Neuronal stem cell (in vitro differentiated cells): Measurements from ENCODE around the gene METTL2B. TPM values are rescaled to one million over a fixed set of nuclear protein-coding genes. Genes with fewer than 3 reads are reported as not detected.
"Not testable (repeated sequence)": the region's sequence is repeated elsewhere in the genome, so short reads cannot be mapped to it uniquely, and the experiment has no call there.

Source experiments
- DNase-seq: peaks from one replicate; pipeline ENCODE4 v3.0.0-alpha.2; 2013; ENCODE audit warnings: low spot score
- H2AFZ ChIP-seq: one replicate; pipeline ENCODE4 v1.6.1; 2013; ENCODE audit warnings: mild to moderate bottlenecking, low read length, inconsistent platforms
- H2AK5ac ChIP-seq: 2 replicates; pipeline ENCODE4 v1.6.1; 2013; ENCODE audit warnings: low read depth, mild to moderate bottlenecking, inconsistent platforms, low read length, moderate library complexity, mixed read lengths
- H2BK120ac ChIP-seq: 2 replicates; pipeline ENCODE4 v1.6.1; 2013; ENCODE audit warnings: low read depth, mild to moderate bottlenecking, inconsistent platforms, low read length, moderate library complexity, mixed read lengths
- H2BK12ac ChIP-seq: one replicate; pipeline ENCODE4 v1.6.1; 2013; ENCODE audit warnings: low read length, inconsistent platforms
- H2BK15ac ChIP-seq: 2 replicates; pipeline ENCODE4 v1.6.1; 2013; ENCODE audit warnings: mild to moderate bottlenecking, low read length, inconsistent platforms, mixed read lengths
- H2BK5ac ChIP-seq: one replicate; pipeline ENCODE4 v1.6.1; 2013; ENCODE audit warnings: inconsistent platforms, mild to moderate bottlenecking, low read length, moderate library complexity
- H3K14ac ChIP-seq: one replicate; pipeline ENCODE4 v1.6.1; 2013; ENCODE audit warnings: low read length, inconsistent platforms
- H3K18ac ChIP-seq: 2 replicates; pipeline ENCODE4 v1.6.1; 2013; ENCODE audit warnings: low read length, inconsistent platforms
- H3K23ac ChIP-seq: 2 replicates; pipeline ENCODE4 v1.6.1; 2013; ENCODE audit warnings: low read depth, mild to moderate bottlenecking, mixed read lengths, low read length, inconsistent platforms; ENCODE audit not compliant: poor library complexity
- H3K27ac ChIP-seq: replicated peaks from 3 replicates; pipeline ENCODE4 v1.5.1; 2013; ENCODE audit warnings: low read length, inconsistent platforms
- H3K27me3 ChIP-seq, 3 experiments: 2 replicates each; pipeline ENCODE4 v1.6.1; 2013; ENCODE audit warnings: low read length in 3 of 3, mild to moderate bottlenecking in 2 of 3, inconsistent platforms in 1 of 3, low read depth in 1 of 3, mixed read lengths in 1 of 3, moderate library complexity in 1 of 3; ENCODE audit not compliant: control insufficient read depth in 3 of 3, insufficient read depth in 3 of 3
- H3K36me3 ChIP-seq, 2 donors: replicated peaks in 1 of 2; 2 replicates each; pipeline ENCODE4 v1.6.1; 2013; ENCODE audit warnings: low read length in 2 of 2; ENCODE audit not compliant: control insufficient read depth in 2 of 2, insufficient read depth in 2 of 2
- H3K4ac ChIP-seq: 2 replicates; pipeline ENCODE4 v1.6.1; 2013; ENCODE audit warnings: inconsistent platforms, mild to moderate bottlenecking, low read length, moderate library complexity
- H3K4me1 ChIP-seq, 2 donors: 1 replicate in 1 of 2; 2 replicates in 1 of 2; pipeline ENCODE4 v1.6.1; 2013; ENCODE audit warnings: low read length in 2 of 2, low read depth in 1 of 2; ENCODE audit not compliant: control insufficient read depth in 2 of 2, insufficient read depth in 1 of 2
- H3K4me2 ChIP-seq: one replicate; pipeline ENCODE4 v1.6.1; 2013; ENCODE audit warnings: mild to moderate bottlenecking, low read length, inconsistent platforms; ENCODE audit not compliant: insufficient read depth, poor library complexity, severe bottlenecking
- H3K4me3 ChIP-seq, 2 donors: 2 replicates each; pipeline ENCODE4 v1.5.1; 2013; ENCODE audit warnings: low read length in 2 of 2, mild to moderate bottlenecking in 2 of 2, inconsistent platforms in 1 of 2, moderate library complexity in 1 of 2
- H3K79me1 ChIP-seq: one replicate; pipeline ENCODE4 v1.6.1; 2013; ENCODE audit warnings: low read depth, mild to moderate bottlenecking, inconsistent platforms, low read length, moderate library complexity
- H3K9ac ChIP-seq: one replicate; pipeline ENCODE4 v1.6.1; 2013; ENCODE audit warnings: mild to moderate bottlenecking, low read depth, low read length, inconsistent platforms; ENCODE audit not compliant: poor library complexity
- H3K9me3 ChIP-seq, 2 donors: replicated peaks in 1 of 2; 2 replicates each; pipeline versions ENCODE3 to v1.6.1; 2013; ENCODE audit warnings: low read length in 2 of 2, mild to moderate bottlenecking in 2 of 2, inconsistent platforms in 1 of 2, low read depth in 1 of 2, mixed read lengths in 1 of 2, moderate library complexity in 1 of 2; ENCODE audit not compliant: control insufficient read depth in 2 of 2, insufficient read depth in 1 of 2
- H4K8ac ChIP-seq: one replicate; pipeline ENCODE4 v1.6.1; 2013; ENCODE audit warnings: low read depth, mild to moderate bottlenecking, inconsistent platforms, low read length, moderate library complexity
- H4K91ac ChIP-seq: one replicate; pipeline ENCODE4 v1.6.1; 2013; ENCODE audit warnings: low read length, low read depth, mild to moderate bottlenecking, inconsistent platforms; ENCODE audit not compliant: poor library complexity
- WGBS, 2 donors: extraction: QIAGEN DNeasy Blood & Tissue Kit; methylation state at CpG; one replicate each; pipeline ENCODE4 v1.1.7; 2013; ENCODE audit warnings: missing lambda C conversion rate in 2 of 2, mixed read lengths in 1 of 2; ENCODE audit not compliant: insufficient read length in 2 of 2, insufficient replicate concordance in 1 of 2; ENCODE audit errors: extremely low coverage in 2 of 2; 5-methylcytosine and 5-hydroxymethylcytosine counted together
- polyA plus RNA-seq, 2 experiments: library from polyadenylated mRNA; stranded (reverse); fragments of 200-250 nt; gene quantifications; one replicate each; pipeline ENCODE4 v1.2.3, GENCODE V29; 2013

Gene METTL2B
- polyA plus RNA-seq (2013, experiment 1 of 2), result 27.1 TPM
- 25.9 TPM for polyA plus RNA-seq (2013, experiment 2 of 2)

- not testable (repeated sequence) for H3K9me3 ChIP-seq
- WGBS, 2 donors, result no CpG with 5 or more reads among the region's 62 CpGs
Observed at GRCh38 chr7:128476402-128477335, at the start of gene METTL2B. Gene METTL2B (plus strand): TSS chr7:128476748. CDS start chr7:128476766, 18 bp downstream.

GRCh38 chr7:128427289-128427891, 49.2 kb upstream of the METTL2B start:
- H3K27ac ChIP-seq, result no peak overlapping the region
- H3K4me3 ChIP-seq, result no peak overlapping the region
- H3K27me3 ChIP-seq, result peaks cover 0 to 34% (median 3%) of the 10 kb centered on the region in 3 experiments
- no peak overlapping the region for H3K4ac ChIP-seq
- no peak overlapping the region for H2BK120ac ChIP-seq
- H2BK12ac ChIP-seq, result no peak overlapping the region
- H3K4me2 ChIP-seq, result no peak overlapping the region
- whole genome bisulfite sequencing, 2 donors, result no CpG with 5 or more reads among the region's 7 CpGs
- no peak overlapping the region for H3K18ac ChIP-seq
- H3K36me3 ChIP-seq, result no peaks in the 10 kb centered on the region
- no peak overlapping the region for H2BK5ac ChIP-seq
- H3K4me1 ChIP-seq, result peaks cover 0 to 3% of the 10 kb centered on the region in 2 donors
- H3K9me3 ChIP-seq, result no peaks in the 10 kb centered on the region
- H3K14ac ChIP-seq, result no peak overlapping the region
- no peak overlapping the region for H3K23ac ChIP-seq
- H2BK15ac ChIP-seq, result no peak overlapping the region
- no peak overlapping the region for H2AK5ac ChIP-seq
- no peak overlapping the region for H2AFZ ChIP-seq
- H3K79me1 ChIP-seq, result no peaks in the 10 kb centered on the region
- H4K8ac ChIP-seq, result no peak overlapping the region
- H4K91ac ChIP-seq, result no peak overlapping the region
- H3K9ac ChIP-seq, result no peak overlapping the region
- DNase-seq, result peak; percentile 61

More at GRCh38 chr7:128476402-128477335, at the start of gene METTL2B:
- H2BK12ac ChIP-seq, H4K91ac ChIP-seq, H2BK15ac ChIP-seq, H2BK5ac ChIP-seq, H3K14ac ChIP-seq, H3K79me1 ChIP-seq, H3K4me1 ChIP-seq, H3K4ac ChIP-seq, H2AK5ac ChIP-seq, H4K8ac ChIP-seq, H3K27me3 ChIP-seq, H3K23ac ChIP-seq: not testable (repeated sequence)
- Histone ChIP-seq H3K4me3 (peak within 1 kb of the TSS; percentile 82 to 92), H3K4me2 (peak within 1 kb of the TSS; percentile 54), H3K9ac (peak within 1 kb of the TSS; percentile 80), H2AFZ (peak within 1 kb of the TSS; percentile 83), H3K18ac (peak within 1 kb of the TSS; percentile 87), H3K36me3 (peaks cover 5 to 30% of the 10 kb centered on the region in 2 donors), H2BK120ac (peak within 1 kb of the TSS; percentile 87), H3K27ac (peak within 1 kb of the TSS; percentile 83)
- DNase-seq, result peak; percentile 82

- Histone ChIP-seq H3K4me1 (peaks cover 0 to 3% of the 10 kb centered on the region in 2 donors), H3K4me2 (no peak overlapping the region), H3K4ac (no peak overlapping the region), H4K8ac (no peak overlapping the region), H3K36me3 (no peaks in the 10 kb centered on the region), H2BK120ac (no peak overlapping the region), H3K27ac (no peak overlapping the region), H3K23ac (no peak overlapping the region), H3K14ac (no peak overlapping the region), H2AK5ac (no peak overlapping the region), H3K79me1 (no peaks in the 10 kb centered on the region), H2AFZ (no peak overlapping the region), H3K27me3 (peaks cover 0 to 32% (median 3%) of the 10 kb centered on the region in 3 experiments), H4K91ac (no peak overlapping the region), H3K4me3 (no peak overlapping the region), H2BK12ac (no peak overlapping the region), H3K9ac (no peak overlapping the region), H3K9me3 (no peaks in the 10 kb centered on the region), H2BK15ac (no peak overlapping the region), H2BK5ac (no peak overlapping the region), H3K18ac (no peak overlapping the region)
- DNase-seq, result no peak
- WGBS, 2 donors, result no CpG with 5 or more reads among the region's 3 CpGs
Observed at GRCh38 chr7:128430207-128430606, 46.3 kb upstream of the METTL2B start.

- Histone ChIP-seq H3K27ac (no peak overlapping the region), H2BK5ac (no peak overlapping the region), H3K18ac (no peak overlapping the region), H4K91ac (no peak overlapping the region), H3K79me1 (no peaks in the 10 kb centered on the region), H3K4me2 (no peak overlapping the region), H3K36me3 (no peaks in the 10 kb centered on the region), H2AK5ac (no peak overlapping the region), H3K23ac (no peak overlapping the region), H2AFZ (no peak overlapping the region), H3K4me1 (peaks cover 0 to 3% of the 10 kb centered on the region in 2 donors), H3K27me3 (peaks cover 0 to 41% (median 3%) of the 10 kb centered on the region in 3 experiments), H3K4ac (no peak overlapping the region), H3K4me3 (no peak overlapping the region), H3K14ac (no peak overlapping the region), H4K8ac (no peak overlapping the region), H3K9me3 (no peaks in the 10 kb centered on the region), H3K9ac (no peak overlapping the region), H2BK15ac (no peak overlapping the region), H2BK120ac (no peak overlapping the region), H2BK12ac (no peak overlapping the region)
- no peak for DNase-seq
- WGBS, 2 donors, result no CpG with 5 or more reads among the region's 6 CpGs
Observed at GRCh38 chr7:128431221-128431620, 45.3 kb upstream of the METTL2B start.
